HG03159 (cell line): ENCODE results near the gene VILL.

ENCODE experiments used
- ATAC-seq: cut with Tn5 transposase; IDR thresholded peaks from one replicate; pipeline ENCODE4 v1.9.1; 2021; ENCODE audit warnings: mild to moderate bottlenecking, moderate library complexity; ENCODE audit not compliant: unreplicated experiment

Gene VILL

GRCh38 chr3:38016410-38016809, 25.8 kb downstream of the VILL start:
- ATAC-seq: no peak

GRCh38 chr3:38016847-38017444, 26.4 kb downstream of the VILL start:
- no peak for ATAC-seq

- ATAC-seq: no peak
Measured at GRCh38 chr3:38017445-38018295, 27.1 kb downstream of the VILL start.

GRCh38 chr3:38018296-38019266, 28.0 kb downstream of the VILL start:
- ATAC-seq: no peak

GRCh38 chr3:38019658-38020341, 29.2 kb downstream of the VILL start:
- ATAC-seq: no peak

- no peak for ATAC-seq
Measured at GRCh38 chr3:38020342-38020726, 29.7 kb downstream of the VILL start.

GRCh38 chr3:38021196-38021595, 30.6 kb downstream of the VILL start:
- no peak for ATAC-seq

- no peak for ATAC-seq
Measured at GRCh38 chr3:38022301-38022700, 31.7 kb downstream of the VILL start.

- no peak for ATAC-seq
Measured at GRCh38 chr3:38022896-38023709, 32.5 kb downstream of the VILL start.

- ATAC-seq: no peak
Measured at GRCh38 chr3:38026856-38027255, 36.3 kb downstream of the VILL start.

- no peak for ATAC-seq
Measured at GRCh38 chr3:38027466-38028465, 37.2 kb downstream of the VILL start.

GRCh38 chr3:38028621-38029361, 38.2 kb downstream of the VILL start:
- ATAC-seq: no peak

- no peak for ATAC-seq
Measured at GRCh38 chr3:38029400-38030125, 39.0 kb downstream of the VILL start, which contains the start of gene PLCD1. Gene PLCD1 (minus strand): TSS chr3:38029642. CDS start chr3:38029539, 103 bp downstream.

- ATAC-seq: no peak
Measured at GRCh38 chr3:38030126-38031021, 39.8 kb downstream of the VILL start.

GRCh38 chr3:38031022-38031994, 40.7 kb downstream of the VILL start:
- ATAC-seq: no peak
